Astrocyte of the cerebellum (primary cell): ENCODE measurements around the gene FBXW4.

Source experiments
- DNase-seq: peaks from one replicate; pipeline ENCODE4 v3.0.0-alpha.2; 2011; ENCODE audit warnings: low read depth
- H3K4me3 ChIP-seq: 2 replicates; pipeline ENCODE4 v1.5.1; 2011; ENCODE audit warnings: mild to moderate bottlenecking, low read depth, low read length, moderate library complexity
- CTCF ChIP-seq: IDR thresholded peaks from 2 replicates; pipeline ENCODE4 v1.5.1; 2012; ENCODE audit warnings: low read length, low read depth, moderate library complexity, mild to moderate bottlenecking; ENCODE audit errors: missing control alignments
- in situ Hi-C: cut with HindIII; loops from 2 replicates; pipeline ENCODE4 v1.10.0; 2017; ENCODE audit warnings: low sequenced_read_pairs

Gene FBXW4

DNA sequence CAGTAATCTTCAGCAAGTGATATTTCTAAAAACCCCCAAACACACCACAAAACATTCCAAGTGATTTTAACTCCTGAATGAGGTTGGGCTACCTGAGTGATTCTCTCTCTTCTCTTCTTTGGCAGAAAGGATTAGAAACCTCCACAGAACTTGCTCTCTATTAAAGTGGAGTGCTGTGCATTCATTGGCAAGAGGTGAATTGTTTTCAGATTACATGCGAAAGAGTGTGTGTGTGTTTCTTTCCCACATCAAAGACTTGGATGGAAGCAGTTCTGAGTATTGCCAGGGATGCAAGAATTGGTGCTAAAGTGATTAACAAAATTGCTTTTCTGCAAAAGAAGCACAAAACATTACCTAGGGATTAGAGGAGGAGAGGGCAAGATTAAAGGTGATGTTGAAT lies 13.1 kb upstream of the FBXW4 start:
- DNase-seq, result no peak
- no peak for TF ChIP-seq CTCF
- in situ Hi-C loops, result no loop called here
- no peak overlapping the region for H3K4me3 ChIP-seq

DNA sequence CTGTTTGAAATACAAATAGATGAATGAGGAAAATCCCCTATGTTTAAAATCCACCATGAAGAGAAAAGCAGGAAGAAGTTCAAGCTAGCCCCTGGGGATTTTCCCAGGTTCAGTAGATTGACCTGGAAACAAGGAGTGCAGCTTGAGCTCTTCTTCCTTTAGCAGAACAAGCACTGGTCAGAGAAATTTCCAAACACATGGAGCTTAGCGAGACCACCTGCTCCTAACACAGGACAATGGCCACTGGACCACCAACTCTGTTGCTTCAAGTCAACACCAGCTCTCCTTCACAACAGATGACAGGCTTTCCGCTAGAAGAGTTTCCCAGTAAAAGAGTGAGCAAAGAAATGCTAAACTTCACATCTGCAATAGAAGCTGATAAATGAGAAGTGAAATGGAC lies 9.4 kb upstream of the FBXW4 start:
- TF ChIP-seq CTCF, result no peak
- in situ Hi-C loops, result no loop called here
- no peak for DNase-seq
- no peak overlapping the region for H3K4me3 ChIP-seq

GRCh38 chr10:101696632-101697031 lies 1.7 kb upstream of the FBXW4 start:
- in situ Hi-C loops, result no loop called here
- no peak for TF ChIP-seq CTCF
- no peak overlapping the region for H3K4me3 ChIP-seq
- no peak for DNase-seq

DNA sequence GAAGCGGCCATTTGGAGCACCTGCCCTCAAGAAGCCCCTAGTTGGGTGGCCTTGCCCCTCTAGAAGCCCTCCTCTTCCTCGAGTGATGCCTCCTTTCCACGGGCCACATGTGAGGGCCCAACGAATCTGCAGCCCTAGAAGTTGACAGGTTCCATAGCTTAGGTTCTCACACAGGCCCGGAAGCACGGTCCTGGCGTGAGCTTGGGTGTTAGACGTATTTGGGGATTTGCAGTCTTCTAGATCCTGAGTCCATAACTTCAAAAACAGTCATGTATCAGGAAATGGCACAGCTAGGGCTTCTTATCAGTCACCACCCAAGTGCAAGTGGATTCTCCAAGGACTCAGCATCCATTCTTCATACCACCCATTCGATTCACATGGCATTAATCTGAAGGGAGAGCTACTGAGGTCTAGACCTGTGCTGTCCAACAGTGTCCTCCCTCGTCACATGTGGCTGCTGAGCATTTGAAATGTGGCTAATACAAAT lies 477 bp upstream of the FBXW4 start:
- peak overlapping the region; percentile 68 for H3K4me3 ChIP-seq
- DNase-seq, result no peak
- no peak for TF ChIP-seq CTCF
- in situ Hi-C loops, result no loop called here

- peak overlapping the region; percentile 68 for H3K4me3 ChIP-seq
- DNase-seq, result peak; percentile 22
- TF ChIP-seq CTCF, result no peak
- in situ Hi-C loops, result no loop called here
These were observed 844 bp downstream of the FBXW4 start for GRCh38 chr10:101693978-101694673.

DNA sequence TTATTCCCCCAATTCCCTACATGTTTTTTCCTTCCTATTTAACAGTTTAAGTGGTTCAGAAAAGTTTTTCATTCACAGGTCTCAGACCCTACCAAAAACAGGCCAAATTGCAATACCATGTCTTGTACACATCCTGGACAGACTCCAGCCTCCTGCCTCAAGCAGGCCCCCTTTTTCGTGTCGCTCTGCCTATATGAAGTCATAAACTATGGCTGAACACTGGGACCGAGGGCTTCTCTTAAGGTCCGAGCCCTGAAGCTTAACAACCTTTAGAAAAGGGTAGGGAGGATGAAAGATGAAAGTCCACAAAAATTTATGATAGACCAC lies 1.4 kb downstream of the FBXW4 start:
- DNase-seq, result peak; percentile 18

More for the DNA sequence above, 1.4 kb downstream of the FBXW4 start:
- no peak for TF ChIP-seq CTCF
- in situ Hi-C loops, result no loop called here
- H3K4me3 ChIP-seq, result peak overlapping the region; percentile 68
